ENCODE measurements around the gene LIN7A. TPM values are rescaled to one million over a fixed set of nuclear protein-coding genes. Genes with fewer than 3 reads are reported as not detected.

Gene LIN7A
- total RNA-seq, 1 donor: 6.6 TPM

DNA sequence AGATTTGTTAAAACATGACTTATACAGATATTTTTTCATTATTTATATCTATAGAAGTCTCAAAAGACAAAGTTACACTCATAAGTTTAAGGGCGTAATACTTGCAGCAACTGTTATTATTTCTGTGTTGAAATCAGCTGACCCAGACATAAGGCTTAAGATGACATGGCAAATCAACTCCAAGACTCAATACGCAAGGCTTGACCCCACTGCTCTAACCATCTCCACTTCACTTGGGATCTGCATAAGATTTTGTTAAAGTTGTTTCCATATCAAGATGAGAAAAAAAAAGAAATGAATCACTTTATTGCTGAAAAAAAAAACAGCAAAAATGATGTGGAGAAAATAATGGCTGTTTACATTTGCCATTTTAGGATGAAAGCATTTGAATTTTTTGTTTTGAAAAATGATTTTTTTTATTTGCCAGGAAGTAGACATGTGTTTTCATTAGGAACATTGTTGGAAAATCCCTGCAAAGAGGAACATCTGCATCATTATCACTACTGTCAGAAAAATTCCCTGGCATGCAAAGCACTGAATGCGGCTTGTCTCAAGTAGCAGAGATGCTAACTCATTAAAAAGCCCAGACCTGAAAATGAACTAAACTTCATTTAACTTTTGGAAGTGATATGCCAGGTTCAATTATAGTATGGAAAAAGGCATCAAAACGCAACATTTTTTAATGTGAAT, 73.5 kb downstream of the LIN7A start:
- DNase-seq (ENCODE audit: low read depth): peak; percentile 21
- TF ChIP-seq, protein P1, sequence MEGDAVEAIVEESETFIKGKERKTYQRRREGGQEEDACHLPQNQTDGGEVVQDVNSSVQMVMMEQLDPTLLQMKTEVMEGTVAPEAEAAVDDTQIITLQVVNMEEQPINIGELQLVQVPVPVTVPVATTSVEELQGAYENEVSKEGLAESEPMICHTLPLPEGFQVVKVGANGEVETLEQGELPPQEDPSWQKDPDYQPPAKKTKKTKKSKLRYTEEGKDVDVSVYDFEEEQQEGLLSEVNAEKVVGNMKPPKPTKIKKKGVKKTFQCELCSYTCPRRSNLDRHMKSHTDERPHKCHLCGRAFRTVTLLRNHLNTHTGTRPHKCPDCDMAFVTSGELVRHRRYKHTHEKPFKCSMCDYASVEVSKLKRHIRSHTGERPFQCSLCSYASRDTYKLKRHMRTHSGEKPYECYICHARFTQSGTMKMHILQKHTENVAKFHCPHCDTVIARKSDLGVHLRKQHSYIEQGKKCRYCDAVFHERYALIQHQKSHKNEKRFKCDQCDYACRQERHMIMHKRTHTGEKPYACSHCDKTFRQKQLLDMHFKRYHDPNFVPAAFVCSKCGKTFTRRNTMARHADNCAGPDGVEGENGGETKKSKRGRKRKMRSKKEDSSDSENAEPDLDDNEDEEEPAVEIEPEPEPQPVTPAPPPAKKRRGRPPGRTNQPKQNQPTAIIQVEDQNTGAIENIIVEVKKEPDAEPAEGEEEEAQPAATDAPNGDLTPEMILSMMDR (IDR thresholded peaks at IDR 0.05; ENCODE audit: insufficient read depth, low read length): no peak
- no peak overlapping the region for H3K4me3 ChIP-seq (ENCODE audit: low read depth, low read length)

DNA sequence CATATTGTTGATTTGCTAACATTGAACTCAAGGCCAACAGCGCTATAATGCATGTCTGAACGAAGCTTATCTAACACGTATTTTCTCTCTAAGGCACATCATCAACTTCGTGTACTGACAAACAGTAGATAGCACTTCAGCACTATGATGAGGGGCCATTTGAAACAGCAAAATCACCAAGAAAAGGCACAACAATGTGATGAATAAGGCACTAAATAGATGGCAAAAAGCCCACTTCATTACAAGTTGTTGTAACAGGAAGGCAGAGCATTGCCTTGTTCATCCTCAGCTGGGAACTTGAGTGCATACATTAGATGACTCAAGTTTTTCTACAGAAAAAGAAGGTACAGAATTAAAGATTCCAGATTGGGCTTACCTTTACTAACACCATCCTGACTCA, 75.2 kb downstream of the LIN7A start:
- TF ChIP-seq, protein P1 (IDR thresholded peaks at IDR 0.05; ENCODE audit: insufficient read depth, low read length): no peak
- peak; percentile 16 for DNase-seq (ENCODE audit: low read depth)
- no peak overlapping the region for H3K4me3 ChIP-seq (ENCODE audit: low read depth, low read length)

DNA sequence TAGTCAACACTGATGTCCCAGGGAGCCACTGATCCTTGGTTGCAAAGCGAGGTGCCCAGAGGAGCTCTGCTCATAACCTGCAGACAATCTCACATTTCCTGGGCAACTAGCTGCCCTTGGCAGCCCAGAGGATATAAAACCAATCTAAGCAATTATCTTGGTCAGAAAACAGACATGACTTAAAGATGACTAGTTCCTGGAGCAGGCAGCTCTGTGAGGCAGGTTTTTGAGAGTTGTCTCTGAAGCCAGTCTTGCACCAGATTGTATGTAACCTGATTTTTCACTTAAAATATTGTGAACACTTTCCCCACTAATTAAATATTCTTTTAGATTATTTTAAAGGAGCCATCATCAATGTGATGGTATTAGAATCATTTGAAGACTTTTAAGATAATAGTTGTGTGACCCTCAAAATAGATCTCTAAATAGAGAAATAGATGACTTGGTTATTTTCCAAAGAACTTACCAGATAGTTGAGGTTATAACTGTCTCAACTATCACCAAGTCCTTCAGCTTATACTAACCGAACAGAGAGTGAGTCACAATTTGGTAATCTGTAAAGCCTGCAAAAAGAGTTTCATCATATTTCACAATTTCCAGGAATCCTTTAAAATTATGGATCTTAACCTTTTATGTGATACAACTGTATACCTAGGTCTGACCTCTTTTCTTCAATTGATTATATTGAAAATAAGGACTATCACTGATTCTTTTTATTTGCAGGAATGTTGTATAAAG, 75.9 kb downstream of the LIN7A start:
- peak; percentile 60 for DNase-seq (ENCODE audit: low read depth)
- H3K4me3 ChIP-seq (ENCODE audit: low read depth, low read length): no peak overlapping the region

DNA sequence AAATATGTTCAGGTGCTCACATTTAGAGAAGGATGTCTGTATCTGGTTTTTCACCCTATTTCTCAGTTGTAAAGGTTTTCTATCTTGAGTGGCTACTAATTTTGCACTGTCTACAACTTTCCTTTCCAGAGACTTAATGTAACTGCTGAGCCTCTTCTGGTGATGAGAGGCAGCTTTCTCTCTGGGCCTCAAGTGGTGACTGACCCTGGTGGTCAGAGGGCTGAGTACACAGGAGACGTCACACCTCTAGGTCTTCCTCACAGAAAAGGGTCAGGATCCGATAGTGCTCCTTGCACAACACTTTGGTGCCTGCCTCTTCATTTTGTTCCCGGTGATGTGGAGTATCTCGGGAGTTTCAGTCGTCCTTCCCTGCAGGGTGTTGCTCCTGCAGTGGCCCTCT, 76.8 kb downstream of the LIN7A start:
- H3K4me3 ChIP-seq (ENCODE audit: low read depth, low read length): no peak overlapping the region
- no peak for DNase-seq (ENCODE audit: low read depth)

More for the DNA sequence above, 75.9 kb downstream of the LIN7A start:
- TF ChIP-seq, protein P1 (IDR thresholded peaks at IDR 0.05; ENCODE audit: insufficient read depth, low read length): no peak

DNA sequence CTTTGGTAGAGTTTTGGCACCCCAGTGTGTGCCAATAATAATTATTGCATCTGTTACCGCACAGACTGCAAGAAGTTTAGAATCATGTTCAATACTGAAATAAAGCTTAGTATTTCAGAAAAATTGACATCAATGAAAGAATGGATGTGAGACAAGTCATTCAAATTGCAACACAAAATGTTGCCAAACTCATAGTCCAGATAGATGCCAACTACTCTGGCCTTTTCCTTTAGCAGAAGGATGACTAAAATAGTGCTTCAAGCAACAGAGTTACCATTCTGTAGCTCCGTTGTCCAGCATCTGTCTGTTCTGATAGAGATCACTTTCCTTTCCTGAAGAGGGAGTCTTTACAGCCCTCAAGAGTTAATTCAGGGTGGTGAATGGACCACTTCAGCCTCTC, 77.5 kb downstream of the LIN7A start:
- TF ChIP-seq, protein P1 (IDR thresholded peaks at IDR 0.05; ENCODE audit: insufficient read depth, low read length): no peak
- DNase-seq (ENCODE audit: low read depth): no peak
- H3K4me3 ChIP-seq (ENCODE audit: low read depth, low read length): no peak overlapping the region

More for the DNA sequence above, 76.8 kb downstream of the LIN7A start:
- TF ChIP-seq, protein P1 (IDR thresholded peaks at IDR 0.05; ENCODE audit: insufficient read depth, low read length): no peak

DNA sequence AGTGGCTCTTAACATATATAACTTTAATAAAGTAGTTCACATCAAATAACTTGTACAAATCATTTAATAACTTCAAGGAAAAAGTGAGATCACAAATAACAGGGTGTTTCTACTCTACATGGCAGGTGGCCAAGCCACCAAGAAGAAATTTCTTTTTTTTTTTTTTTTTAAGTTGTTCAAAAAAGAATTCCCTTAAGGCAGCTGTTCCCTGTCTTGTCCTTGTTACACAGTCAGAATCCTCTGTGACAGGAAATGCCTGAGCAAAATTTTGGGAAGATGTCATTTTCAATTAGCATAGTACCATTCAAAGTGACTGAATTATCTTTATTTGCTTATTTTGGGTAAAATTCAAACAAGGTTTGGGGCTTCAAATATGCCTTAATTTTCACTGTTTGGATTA, 79.4 kb downstream of the LIN7A start:
- no peak overlapping the region for H3K4me3 ChIP-seq (ENCODE audit: low read depth, low read length)
- TF ChIP-seq, protein P1 (IDR thresholded peaks at IDR 0.05; ENCODE audit: insufficient read depth, low read length): no peak
- DNase-seq (ENCODE audit: low read depth): peak; percentile 17

Measured in fibroblast of the aortic adventitia (primary cell).